NCI-H82 treated with DMSO at 0.1 percent for 48 hours (cell line): ENCODE measurements around the gene GALM.
A peak's percentile ranks its signal among the peaks of the same experiment; 100 is the strongest.
"Not testable (repeated sequence)": the region's sequence is repeated elsewhere in the genome, so short reads cannot be mapped to it uniquely, and the experiment has no call there.

Experiments
- DNase-seq: peaks from one replicate; lab custom pipeline; 2025; ENCODE audit not compliant: unreplicated experiment; lab: John Stamatoyannopoulos, UW

Gene GALM

GRCh38 chr2:38665854-38666555, at the start of gene GALM:
Gene GALM, plus strand, starts transcription at chr2:38666114. Its CDS starts 48 bp downstream, at chr2:38666162.
- peak; percentile 69 for DNase-seq

GRCh38 chr2:38617301-38617700, 48.6 kb upstream of the GALM start:
- no peak for DNase-seq

GRCh38 chr2:38619458-38620164, 46.3 kb upstream of the GALM start:
- DNase-seq, result no peak

- no peak for DNase-seq
Observed at GRCh38 chr2:38620282-38620977, 45.5 kb upstream of the GALM start.

GRCh38 chr2:38621018-38621417, 44.9 kb upstream of the GALM start:
- no peak for DNase-seq

- no peak for DNase-seq
Observed at GRCh38 chr2:38622210-38622609, 43.7 kb upstream of the GALM start.

- DNase-seq, result no peak
Observed at GRCh38 chr2:38626326-38627035, 39.4 kb upstream of the GALM start.

GRCh38 chr2:38627391-38627790, 38.5 kb upstream of the GALM start:
- DNase-seq, result no peak

GRCh38 chr2:38629684-38630083, 36.2 kb upstream of the GALM start:
- DNase-seq, result no peak

- no peak for DNase-seq
Observed at GRCh38 chr2:38631976-38632375, 33.9 kb upstream of the GALM start.

GRCh38 chr2:38632980-38633379, 32.9 kb upstream of the GALM start:
- no peak for DNase-seq

- DNase-seq, result no peak
Observed at GRCh38 chr2:38633895-38634294, 32.0 kb upstream of the GALM start.

- DNase-seq, result no peak
Observed at GRCh38 chr2:38634684-38635083, 31.2 kb upstream of the GALM start.

GRCh38 chr2:38635139-38635538, 30.8 kb upstream of the GALM start:
- DNase-seq, result no peak

- DNase-seq, result no peak
Observed at GRCh38 chr2:38636069-38636468, 29.8 kb upstream of the GALM start.

GRCh38 chr2:38642373-38643017, 23.4 kb upstream of the GALM start:
- DNase-seq, result not testable (repeated sequence)

GRCh38 chr2:38643021-38643671, 22.8 kb upstream of the GALM start:
- DNase-seq, result no peak

GRCh38 chr2:38643683-38644511, 22.0 kb upstream of the GALM start:
- DNase-seq, result not testable (repeated sequence)

GRCh38 chr2:38648107-38648761, 17.7 kb upstream of the GALM start:
- no peak for DNase-seq
